Ovary (tissue), 9 donors: ENCODE measurements around the gene PRXL2B. TPM values are rescaled to one million over a fixed set of nuclear protein-coding genes. Genes with fewer than 3 reads are reported as not detected.

Experiments used
- DNase-seq, 5 donors: peaks; one replicate each; pipeline ENCODE4 v3.0.0-alpha.2; 2019 to 2020
- H3K27ac ChIP-seq, 2 donors: fragments of 200-600 bp; one replicate each; pipeline versions ENCODE4 v1.5.1 to v1.8.0; 2019 to 2022
- H3K27me3 ChIP-seq: fragments of 200-600 bp; one replicate; pipeline ENCODE4 v1.8.0; 2022
- H3K36me3 ChIP-seq: fragments of 200-600 bp; sonication (generic); one replicate; pipeline ENCODE4 v1.5.1; 2019
- H3K4me1 ChIP-seq: one replicate; pipeline ENCODE4 v1.8.1; 2013; ENCODE audit warnings: mild to moderate bottlenecking, moderate library complexity; ENCODE audit not compliant: insufficient read depth
- H3K4me3 ChIP-seq: fragments of 200-600 bp; sonication (generic); one replicate; pipeline ENCODE4 v1.5.1; 2017
- H3K9me3 ChIP-seq, 2 donors: fragments of 200-600 bp in 1 of 2; sonication (generic) in 1 of 2; one replicate each; pipeline versions ENCODE4 v1.5.1 to v1.8.1; 2013 to 2019; ENCODE audit warnings: mild to moderate bottlenecking in 1 of 2, moderate library complexity in 1 of 2
- CTCF ChIP-seq, 3 donors: fragments of 450-650 bp in 2 of 3; fragments of 200-600 bp in 1 of 3; IDR thresholded peaks; one replicate each; pipeline versions ENCODE4 v1.5.1 to v1.8.0; 2016 to 2022; ENCODE audit warnings: antibody characterized with exemption in 3 of 3, mild to moderate bottlenecking in 1 of 3
- EP300 ChIP-seq: sonication (generic); formaldehyde crosslinking; IDR thresholded peaks from one replicate; pipeline ENCODE4 v1.6.1; 2017; ENCODE audit warnings: antibody characterized with exemption
- POLR2A ChIP-seq: fragments of 450-650 bp; IDR thresholded peaks from one replicate; pipeline ENCODE4 v1.6.1; 2017; ENCODE audit warnings: antibody characterized with exemption, mild to moderate bottlenecking, moderate library complexity
- WGBS, 3 donors: extraction: QIAGEN DNeasy Blood & Tissue Kit in 1 of 3; methylation state at CpG; one replicate each; pipeline versions ENCODE4 v1.1.5 to v1.1.7; 2013 to 2017; 5-methylcytosine and 5-hydroxymethylcytosine counted together
- intact Hi-C, 4 donors: fragments of 100-400 bp; cut with DNase I; formaldehyde crosslinking; loops; one replicate each; pipeline versions ENCODE4 v1.11.0 to v1.15.1; 2022 to 2023
- polyA plus RNA-seq, 2 donors: library from polyadenylated mRNA; stranded (reverse); fragments of 200-250 nt in 1 of 2; fragments of 350-450 nt in 1 of 2; fragmentation: Illumina TruSeq in 1 of 2; extraction: RNeasy Lipid Tissue Mini Kit (QIAGEN cat#74804) in 1 of 2; gene quantifications; one replicate each; pipeline ENCODE4 v1.2.3, GENCODE V29; 2013 to 2014
- total RNA-seq, 7 donors: library from RNA; depleted of rRNA in 2 of 7; stranded (reverse); fragments of >200 nt in 2 of 7; fragmentation: NEBNext Ultra II Directional in 3 of 7; extraction: Animal tissue kit (Norgen Biotek cat#: 25700) in 3 of 7; gene quantifications; one replicate each; pipeline versions ENCODE4 v1.1.0 to v1.2.4, GENCODE V29; 2016 to 2023
- donor health status: DM: no; HTN: no; CAD: no; lungs with moderate emphysema.
- donor health status: DM: no; HTN: no; CAD: no.
- donor health status: Bipolar disorder and iron deficiency.
- donor health status: DM: yes; HTN: yes; CAD: no.
- donor health status: DM: no; HTN: no; CAD: no.
- donor health status: DM: yes; HTN: yes; CAD: no.

PRXL2B gene
- total and polyA plus RNA-seq, 9 donors: 3.2 to 34.1 (median 14.7) TPM

- Histone ChIP-seq H3K4me3 (no peak overlapping the region), H3K27me3 (peaks cover 2% of the 10 kb centered on the region), H3K27ac (no peak overlapping the region), H3K9me3 (no peaks in the 10 kb centered on the region), H3K4me1 (peaks cover 15% of the 10 kb centered on the region), H3K36me3 (no peaks in the 10 kb centered on the region)
- DNase-seq: no peak
- intact Hi-C loops: loop anchor here in 1 of 4 donors (10.0 kb wide), 1 partner anchor 215 kb away; the partner anchor contains the start of gene PEX10
- 78 to 82% (median 79%) methylated on average over 22 to 23 of the region's 23 CpGs for WGBS, 3 donors
- TF ChIP-seq POLR2A (no peak), CTCF (IDR thresholded peaks at IDR 0.05) (no peak), EP300 (no peak)
These were observed 43.3 kb downstream of the PRXL2B start for GRCh38 chr1:2629627-2630497.

DNA sequence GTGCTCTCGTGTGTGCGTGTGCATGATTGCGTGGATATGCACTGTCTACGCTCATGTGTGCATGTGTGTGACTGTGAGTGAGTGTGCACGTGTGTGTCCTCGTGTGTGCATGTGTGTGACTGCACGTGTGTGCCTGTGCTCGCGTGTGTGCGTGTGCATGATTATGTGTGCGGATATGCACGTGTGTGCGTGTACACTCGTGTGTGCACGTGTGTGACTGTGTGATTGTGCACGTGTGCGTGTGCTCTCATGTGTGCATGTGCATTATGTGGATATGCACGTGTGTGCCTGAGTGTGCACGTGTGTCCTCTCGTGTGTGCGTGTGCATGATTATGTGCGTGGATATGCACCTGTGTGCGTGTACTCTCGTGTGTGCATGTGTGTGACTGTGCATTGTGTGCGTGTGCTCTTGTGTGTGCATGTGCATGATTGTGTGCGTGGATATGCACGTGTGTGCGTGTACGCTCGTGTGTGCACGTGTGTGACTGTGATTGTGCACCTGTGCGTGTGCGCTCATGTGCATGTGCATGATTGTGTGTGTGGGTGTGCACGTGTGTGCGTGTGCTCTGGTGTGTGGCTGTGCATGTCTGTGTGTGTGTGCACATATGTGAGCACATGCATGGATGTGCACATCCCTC, 44.0 kb downstream of the PRXL2B start:
- Histone ChIP-seq H3K9me3 (no peaks in the 10 kb centered on the region), H3K27me3 (peaks cover 2% of the 10 kb centered on the region)
- DNase-seq: no peak

DNA sequence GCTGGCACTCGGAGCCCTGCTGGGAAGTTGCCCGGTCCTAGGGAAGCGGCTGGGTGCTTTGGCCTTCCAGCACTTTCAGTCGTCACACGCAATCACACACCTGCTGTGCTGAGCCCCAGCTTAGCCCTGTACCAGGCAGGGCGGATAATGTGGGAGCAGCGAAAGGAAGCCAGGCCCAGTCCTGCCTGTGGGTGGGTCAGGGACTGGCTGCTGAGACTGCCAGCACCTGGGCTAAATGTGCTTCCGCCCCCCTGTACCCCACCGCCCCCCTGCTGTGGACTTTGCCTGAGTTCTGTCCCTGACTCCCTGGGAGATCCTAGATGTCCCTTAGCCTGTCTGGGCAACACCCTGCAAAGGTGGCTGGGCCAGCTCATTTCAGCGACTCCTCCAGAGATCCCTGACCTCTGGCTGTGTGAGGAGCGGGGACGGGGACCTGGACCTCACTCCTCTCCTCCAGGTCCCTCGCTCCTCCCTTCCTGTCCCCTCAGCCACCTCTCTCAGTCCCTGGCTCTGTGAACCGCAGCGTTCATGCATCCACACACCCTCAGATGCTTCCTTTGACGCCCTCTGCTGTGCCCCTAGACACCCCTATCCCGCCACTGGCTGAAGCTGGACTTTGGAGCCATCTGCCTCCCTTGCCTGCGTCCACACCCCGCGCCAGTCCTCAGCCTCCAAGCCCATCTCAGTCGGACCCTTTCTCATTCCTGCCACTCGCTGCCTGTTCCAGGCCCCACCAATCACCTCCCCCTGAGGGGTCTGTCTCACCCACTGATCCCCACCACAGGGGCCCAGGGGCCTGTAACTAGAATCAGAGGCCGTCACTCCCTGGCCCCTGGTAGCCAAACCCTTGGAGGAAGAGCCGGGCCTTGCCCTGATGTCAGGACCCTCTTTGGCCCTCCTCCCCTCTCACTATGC, 44.8 kb downstream of the PRXL2B start:
- H3K9me3 ChIP-seq: peaks cover 0 to 2% of the 10 kb centered on the region in 2 donors
- TF ChIP-seq POLR2A (no peak), EP300 (no peak), CTCF (IDR thresholded peaks at IDR 0.05) (no peak)
- H3K36me3 ChIP-seq: no peaks in the 10 kb centered on the region
- H3K4me1 ChIP-seq: peaks cover 15% of the 10 kb centered on the region
- intact Hi-C loops: loop anchor here in 1 of 4 donors (10.0 kb wide), 1 partner anchor 217 kb away; the partner anchor contains the start of gene PEX10
- no peak overlapping the region for H3K27ac ChIP-seq
- no peak overlapping the region for H3K4me3 ChIP-seq
- peaks cover 2% of the 10 kb centered on the region for H3K27me3 ChIP-seq
- peak in 1 of 5 donors; percentile 10 for DNase-seq
- 72 to 73% (median 72%) methylated on average over 24 of the region's 24 CpGs for WGBS, 3 donors

More for the DNA sequence above, 44.0 kb downstream of the PRXL2B start:
- TF ChIP-seq CTCF (IDR thresholded peaks at IDR 0.05) (no peak), POLR2A (no peak), EP300 (no peak)
- no peak overlapping the region for H3K4me3 ChIP-seq
- peaks cover 15% of the 10 kb centered on the region for H3K4me1 ChIP-seq
- H3K27ac ChIP-seq: no peak overlapping the region
- WGBS, 3 donors: 89 to 92% (median 89%) methylated on average over 35 of the region's 35 CpGs
- intact Hi-C loops: loop anchor here in 1 of 4 donors (10.0 kb wide), 1 partner anchor 216 kb away; the partner anchor contains the start of gene PEX10
- H3K36me3 ChIP-seq: no peaks in the 10 kb centered on the region

GRCh38 chr1:2632051-2632430, 45.5 kb downstream of the PRXL2B start:
- no peak overlapping the region for H3K27ac ChIP-seq
- H3K4me1 ChIP-seq: peaks cover 15% of the 10 kb centered on the region
- no peak for DNase-seq
- intact Hi-C loops: loop anchor here in 1 of 4 donors (10.0 kb wide), 1 partner anchor 217 kb away; the partner anchor contains the start of gene PEX10
- no peaks in the 10 kb centered on the region for H3K36me3 ChIP-seq
- TF ChIP-seq POLR2A (no peak), EP300 (no peak), CTCF (IDR thresholded peaks at IDR 0.05) (no peak)
- 42 to 48% (median 48%) methylated on average over 8 of the region's 8 CpGs for WGBS, 3 donors
- no peak overlapping the region for H3K4me3 ChIP-seq
- H3K27me3 ChIP-seq: peaks cover 2% of the 10 kb centered on the region
- peaks cover 0 to 6% of the 10 kb centered on the region in 2 donors for H3K9me3 ChIP-seq
